ENCODE measurements around the gene TEX261.
A peak's percentile ranks its signal among the peaks of the same experiment; 100 is the strongest.

TEX261 gene

DNA sequence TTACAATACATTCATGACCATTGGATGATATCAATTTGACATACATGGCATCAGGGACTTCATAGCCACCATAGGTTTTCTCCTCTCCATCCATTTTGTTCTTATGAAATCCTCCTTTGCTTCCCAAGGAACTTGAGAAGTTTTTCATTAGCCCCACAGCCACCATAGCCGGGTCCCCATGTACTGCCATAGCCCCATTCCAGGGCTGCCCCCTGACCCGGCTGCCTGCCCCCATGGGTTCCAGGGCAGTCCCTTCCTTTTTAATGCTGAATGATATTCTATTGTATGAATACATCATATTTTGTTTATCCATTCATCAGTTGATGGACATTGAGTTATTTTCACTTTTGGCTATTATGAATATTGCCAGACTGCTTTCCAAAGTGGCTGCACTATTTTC, 38.5 kb downstream of the TEX261 start:
- DNase-seq = no peak

DNA sequence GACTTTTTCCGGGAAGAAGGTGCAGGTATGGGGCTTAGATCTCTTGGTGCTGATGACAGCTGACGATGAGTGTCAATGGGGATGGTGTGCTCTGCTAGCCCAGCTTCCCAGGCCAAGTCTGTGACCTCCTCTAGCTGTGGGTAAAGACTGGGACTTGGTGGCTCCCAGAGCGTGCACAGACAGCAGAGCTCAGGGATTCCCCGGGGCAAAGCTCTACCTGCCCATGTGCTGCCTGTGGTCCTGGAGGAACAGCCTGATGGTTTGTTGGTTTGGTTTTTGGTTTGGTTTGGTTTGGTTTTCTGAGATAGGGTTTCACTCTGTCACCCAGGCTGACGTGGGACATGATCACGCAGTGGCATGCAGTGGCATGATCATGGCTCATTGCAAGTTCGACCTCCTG, 39.8 kb downstream of the TEX261 start:
- peak; percentile 3 for DNase-seq

DNA sequence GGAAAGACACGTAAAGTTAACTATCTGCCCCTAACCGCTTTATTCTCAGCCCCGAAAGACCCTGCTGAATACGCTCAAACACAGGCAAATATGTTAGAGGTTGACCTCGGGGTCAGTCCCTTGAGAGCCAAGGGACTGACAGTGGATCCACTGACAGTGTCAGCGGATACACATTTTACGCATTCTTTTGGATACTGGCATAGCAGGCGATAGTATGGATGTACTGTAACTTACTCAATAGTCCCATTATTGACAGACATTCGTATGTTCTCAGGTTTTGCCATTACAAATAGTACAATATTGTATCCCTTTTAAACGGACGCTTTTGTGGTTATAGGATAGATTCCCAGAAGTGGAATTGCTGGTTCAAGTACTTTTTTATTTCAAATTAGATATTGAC, 45.6 kb downstream of the TEX261 start:
- DNase-seq = no peak

- peak; percentile 79 for DNase-seq
Observed at GRCh38 chr2:70948337-70949003, 46.2 kb downstream of the TEX261 start.

- no peak for DNase-seq
Observed at GRCh38 chr2:70947556-70948184, 47.0 kb downstream of the TEX261 start.

DNA sequence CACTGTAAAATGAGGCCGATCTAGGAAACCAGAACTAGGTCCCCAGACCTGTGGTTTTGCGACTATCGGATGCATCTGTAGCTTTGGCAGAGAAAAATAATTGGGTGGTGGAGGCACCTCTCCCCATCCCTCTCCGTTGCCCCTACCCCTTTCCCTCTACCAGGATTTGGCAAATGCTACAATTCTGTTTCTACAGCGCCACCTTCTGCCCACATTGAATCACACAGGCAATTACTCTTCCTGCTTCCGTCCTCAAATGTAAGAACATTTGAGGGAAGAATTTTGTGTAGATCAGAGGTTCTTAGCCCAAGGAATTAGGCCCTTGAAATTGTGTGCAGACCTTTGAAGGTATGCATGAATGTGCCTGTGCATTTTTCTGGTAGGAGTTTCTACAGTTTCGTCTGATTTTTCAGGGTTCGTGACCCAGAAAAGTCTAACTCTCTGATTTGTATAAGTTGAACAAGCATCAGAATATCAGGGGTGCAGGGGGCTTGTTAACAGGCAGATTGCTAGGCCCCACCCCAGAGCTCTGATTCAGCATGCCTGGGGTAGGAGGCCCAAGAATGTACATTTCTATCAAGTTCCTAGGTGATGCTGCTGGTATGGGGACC, 47.7 kb downstream of the TEX261 start:
- DNase-seq = peak; percentile 44

GRCh38 chr2:70944111-70944690, 50.5 kb downstream of the TEX261 start:
- no peak for DNase-seq

GRCh38 chr2:70943205-70943871, 51.3 kb downstream of the TEX261 start:
- DNase-seq = no peak

DNA sequence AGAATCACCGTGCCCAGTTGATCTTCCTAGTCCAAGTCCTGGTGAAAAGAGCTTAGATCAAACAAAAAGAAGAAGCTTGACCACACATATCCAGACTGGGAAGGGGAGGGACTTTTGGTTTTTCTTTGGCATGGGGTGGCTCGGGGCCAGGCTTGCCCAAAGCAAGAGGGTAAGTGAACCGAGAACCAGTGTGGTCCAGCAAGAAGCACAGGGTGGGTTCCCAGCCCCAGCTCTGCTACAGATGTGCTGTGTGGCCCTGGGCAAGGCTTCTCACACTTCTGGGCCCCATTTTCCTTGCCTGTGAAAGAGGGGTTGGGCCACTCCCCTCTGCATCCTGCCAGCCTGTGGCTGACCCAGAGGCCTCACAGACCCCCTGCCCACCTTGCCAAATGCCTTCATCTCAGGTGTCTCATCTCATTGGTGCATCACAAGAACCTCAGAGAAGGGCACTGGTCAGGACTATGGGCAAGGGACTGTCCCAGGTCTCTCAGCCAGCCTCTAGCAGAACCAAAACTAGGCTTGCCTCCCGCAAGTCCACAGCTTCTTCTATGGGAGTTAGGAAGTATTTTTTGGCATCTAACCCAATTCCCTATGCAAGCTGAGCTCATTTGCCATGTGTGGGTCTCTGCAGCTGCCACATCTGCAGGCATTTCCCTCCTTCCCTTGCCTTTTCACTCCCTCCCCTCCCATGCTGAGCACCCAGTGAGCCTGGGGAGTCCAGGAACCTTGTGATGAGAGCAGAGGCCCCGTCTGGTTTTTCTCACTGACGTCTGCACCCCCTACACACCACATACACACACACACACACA, 52.1 kb downstream of the TEX261 start:
- DNase-seq = no peak

- DNase-seq = no peak
Observed at GRCh38 chr2:70941701-70942100, 53.0 kb downstream of the TEX261 start.

- DNase-seq = no peak
Observed at GRCh38 chr2:70941186-70941585, 53.5 kb downstream of the TEX261 start.

DNA sequence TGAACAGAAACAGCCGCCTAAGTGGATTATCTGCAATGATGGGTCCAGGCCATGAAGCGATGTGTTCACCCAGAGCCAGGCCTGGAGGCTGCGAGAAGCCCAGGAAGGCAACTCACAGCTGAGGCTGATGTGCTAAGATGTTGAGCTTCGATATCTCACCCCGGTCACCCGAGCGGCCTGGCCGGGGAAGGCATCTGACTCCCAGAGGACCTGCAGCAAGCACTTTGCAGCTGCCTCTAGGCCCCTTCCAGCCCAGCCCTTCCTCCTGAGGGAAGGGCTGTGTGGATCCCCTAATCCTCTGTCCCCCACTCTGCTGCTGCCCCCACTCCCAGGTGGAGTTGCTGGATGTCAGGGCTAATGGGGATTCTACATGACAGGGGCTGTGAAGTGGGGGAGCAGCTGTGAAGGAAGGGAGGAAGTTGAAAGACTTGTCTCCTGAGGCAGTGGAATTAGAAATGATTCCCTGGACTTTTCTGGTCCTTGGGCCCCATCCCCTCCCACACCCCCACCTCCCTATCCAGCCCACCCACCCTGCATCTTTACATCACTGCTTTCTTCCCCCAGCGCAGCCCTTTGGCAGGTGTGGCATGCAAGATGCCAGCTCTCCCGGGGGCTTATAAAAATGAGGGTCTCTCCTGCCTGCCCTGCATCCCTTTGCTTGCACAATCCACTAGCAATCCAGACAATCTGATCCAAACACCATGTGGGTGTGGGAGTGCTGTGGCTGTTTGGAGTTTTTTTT, 54.7 kb downstream of the TEX261 start:
- no peak for DNase-seq

DNA sequence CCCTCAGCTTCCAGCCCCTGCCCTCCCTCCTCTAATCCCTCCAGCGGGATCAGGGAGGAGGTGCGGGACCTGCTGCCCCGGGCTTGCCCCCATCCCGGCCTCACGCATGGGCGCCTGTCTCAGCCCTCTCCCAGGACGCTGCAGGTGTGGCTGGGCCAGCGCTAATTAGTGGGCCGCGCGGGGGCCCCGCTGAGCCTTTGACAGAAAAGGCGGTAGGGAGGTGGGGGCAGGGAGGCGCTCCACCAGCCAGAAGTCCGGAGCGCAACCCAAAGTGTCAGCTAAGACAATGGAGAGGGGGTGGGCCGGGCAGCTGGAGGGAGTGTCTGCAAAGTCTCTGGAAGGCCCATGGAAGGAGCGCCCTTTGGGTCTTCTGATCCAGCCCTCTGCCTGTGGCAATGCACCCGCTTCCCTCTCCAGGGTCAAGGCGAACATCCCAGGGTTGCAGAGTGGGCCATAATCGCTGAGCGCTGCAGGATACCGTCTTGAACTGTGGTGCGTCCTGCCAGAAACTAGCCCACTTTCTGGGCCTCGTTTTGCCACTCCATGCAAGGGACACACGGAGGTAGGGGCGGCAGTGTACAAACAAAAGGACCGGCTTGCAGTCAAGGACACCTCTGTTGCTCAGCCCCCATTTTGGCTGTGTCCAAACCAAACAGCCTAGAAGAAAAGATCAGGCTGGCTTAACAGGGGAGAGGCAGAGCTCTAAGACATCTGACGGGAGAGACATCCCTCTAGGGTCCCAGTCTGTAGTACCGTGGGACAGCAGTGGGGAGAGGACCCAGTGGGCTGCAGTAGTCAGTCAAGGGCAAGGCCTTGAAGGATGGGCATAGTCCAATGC, 55.5 kb downstream of the TEX261 start:
- no peak for DNase-seq

DNA sequence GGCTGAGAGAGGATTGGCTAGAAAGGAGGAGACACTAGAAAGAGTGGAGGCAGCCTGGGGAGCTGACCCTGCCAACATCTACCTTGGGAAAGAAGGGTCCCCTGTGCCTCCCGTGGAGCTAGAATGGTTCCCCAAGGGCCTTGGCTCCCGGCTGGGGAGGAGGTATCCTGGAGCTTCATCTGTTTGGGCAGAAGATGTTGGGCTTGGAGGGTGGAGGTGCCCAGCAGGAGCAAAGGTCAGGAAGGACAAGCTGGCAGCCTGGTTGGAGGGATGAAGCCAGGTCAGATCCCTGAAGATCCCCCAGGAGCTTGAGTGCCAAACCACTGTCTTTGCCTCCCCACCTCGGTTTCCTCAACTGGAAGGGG, 56.1 kb downstream of the TEX261 start:
- no peak for DNase-seq

GRCh38 chr2:70937866-70938585, 56.6 kb downstream of the TEX261 start:
- no peak for DNase-seq

DNA sequence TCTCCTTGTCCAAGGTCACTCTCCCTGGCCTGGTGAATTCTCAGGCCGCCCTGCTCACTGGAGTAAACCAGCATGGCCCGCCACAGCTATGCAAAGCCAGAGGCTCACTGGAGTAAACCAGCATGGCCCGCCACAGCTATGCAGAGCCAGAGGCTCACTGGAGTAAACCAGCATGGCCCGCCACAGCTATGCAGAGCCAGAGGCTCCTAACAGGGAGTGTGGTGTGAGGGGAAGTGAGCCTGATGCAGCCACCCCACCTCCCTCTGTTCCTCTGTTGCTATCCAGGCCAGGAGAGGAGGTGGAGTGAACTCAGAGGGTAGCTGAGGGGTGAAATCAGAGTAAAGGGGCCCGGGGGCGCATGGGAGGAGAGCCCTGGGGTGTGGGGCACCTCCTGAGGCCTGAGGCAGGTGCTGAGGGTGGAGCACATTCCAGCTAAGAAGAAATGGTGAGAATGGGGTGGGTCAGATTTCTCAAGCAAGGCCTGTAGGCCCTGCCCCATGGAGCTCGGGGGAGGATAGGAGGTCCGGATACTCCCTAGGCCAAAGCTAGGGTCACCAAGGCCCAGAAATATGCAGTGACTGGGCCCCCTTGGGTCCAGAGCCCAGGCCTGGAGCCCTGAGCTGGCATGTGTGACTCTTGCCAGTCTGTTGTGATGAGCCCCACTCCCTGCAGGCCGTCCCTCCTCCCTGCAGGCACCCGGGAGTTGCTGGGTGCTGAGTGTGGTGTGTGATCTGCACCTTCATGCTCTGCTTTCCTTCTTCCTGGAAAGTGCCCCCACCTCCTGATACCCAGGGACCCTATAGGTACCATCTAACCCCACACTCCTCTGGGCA, 57.5 kb downstream of the TEX261 start:
- DNase-seq = no peak

DNA sequence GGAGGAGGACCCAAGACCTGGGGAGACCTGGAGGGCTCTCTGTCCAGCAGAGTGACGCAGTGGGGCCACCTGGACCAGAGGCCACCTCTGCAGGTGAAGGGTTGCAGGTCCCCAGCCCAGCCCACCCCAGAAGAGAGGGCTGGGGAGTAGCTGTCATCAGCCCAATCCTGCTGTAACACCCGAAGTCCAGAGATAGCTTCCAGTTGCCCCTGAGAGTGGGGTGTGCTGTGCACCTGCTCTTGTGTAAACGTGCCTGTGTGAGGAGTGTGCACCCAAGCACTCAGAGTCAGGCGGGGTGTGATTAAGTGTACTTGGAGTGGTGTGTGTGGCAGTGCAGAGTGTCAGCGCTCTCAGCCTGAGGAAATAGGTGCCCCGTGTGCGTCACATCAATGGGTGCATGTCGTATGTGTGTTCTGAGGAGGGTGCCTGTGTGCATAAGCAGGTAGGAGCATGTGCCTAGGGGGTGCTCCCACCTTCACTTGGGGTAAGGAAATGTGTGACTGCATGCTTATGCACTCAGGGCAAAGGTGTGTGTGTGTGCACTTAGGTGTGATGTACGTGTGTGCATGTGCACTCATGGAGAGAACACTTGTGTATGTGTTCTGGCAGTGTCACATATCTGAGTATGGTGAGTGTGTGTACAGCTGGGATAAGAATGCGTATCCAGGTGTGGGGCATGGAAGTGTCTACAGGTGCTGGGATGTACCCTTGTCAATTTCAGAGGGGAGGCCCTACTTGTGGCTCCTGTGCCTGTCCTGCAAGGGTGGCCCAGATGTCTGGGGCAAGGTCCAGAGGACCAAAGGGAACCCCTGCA, 58.3 kb downstream of the TEX261 start:
- no peak for DNase-seq

Measured in activated CD8-positive, alpha-beta memory T cell treated with anti-CD3 and anti-CD28 coated beads, Interleukin-2, amount 50 U/mL, for 4 hours (primary cell).